HEK293 (cell line): ENCODE data around the gene NUCKS1.
A peak's percentile ranks its signal among the peaks of the same experiment; 100 is the strongest.

Experiments used
- CTCF ChIA-PET: fragments of 350-600 bp; formaldehyde crosslinking; extraction: SDS; loops from one replicate; lab custom pipeline; 2021; ENCODE audit warnings: antibody characterized with exemption; lab: Yijun Ruan, JAX
- POLR2A ChIA-PET: fragments of 300-600 bp; formaldehyde crosslinking; extraction: SDS; loops from one replicate; lab custom pipeline; 2020; ENCODE audit warnings: antibody characterized with exemption, inconsistent platforms; lab: Yijun Ruan, JAX
- H3K27ac ChIP-seq: fragments of 200-500 bp; sonication (Bioruptor generic); 2 replicates; pipeline ENCODE4 v1.5.1; 2014; ENCODE audit warnings: low read depth, low read length, control low read depth, inconsistent platforms; ENCODE audit errors: extremely low read depth
- H3K36me3 ChIP-seq, 2 experiments: fragments of 200-500 bp in 1 of 2; sonication (Bioruptor generic) in 1 of 2; 1 replicate in 1 of 2; 2 replicates in 1 of 2; pipeline ENCODE4 v1.5.1; 2014 to 2017; ENCODE audit warnings: inconsistent platforms in 2 of 2, low read length in 2 of 2; ENCODE audit not compliant: control insufficient read depth in 2 of 2, insufficient read depth in 1 of 2
- H3K4me1 ChIP-seq: fragments of 200-500 bp; sonication (Bioruptor generic); 2 replicates; pipeline ENCODE4 v1.5.1; 2014; ENCODE audit warnings: mild to moderate bottlenecking, low read length, inconsistent platforms; ENCODE audit not compliant: control insufficient read depth, insufficient read depth
- H3K4me3 ChIP-seq: 2 replicates; pipeline ENCODE4 v1.5.1; 2011; ENCODE audit warnings: low read depth, mild to moderate bottlenecking, control low read depth, low read length, moderate library complexity
- H3K9me3 ChIP-seq: fragments of 200-500 bp; sonication (Bioruptor generic); 2 replicates; pipeline ENCODE4 v1.5.1; 2014; ENCODE audit warnings: low read depth, low read length, inconsistent platforms; ENCODE audit not compliant: control insufficient read depth, insufficient read depth
- GLIS2 ChIP-seq: fragments of 450-650 bp; formaldehyde crosslinking; IDR thresholded peaks from 2 replicates; pipeline ENCODE4 v1.5.1; 2016; ENCODE audit warnings: missing biosample characterization, missing genetic modification characterization
- KLF1 ChIP-seq: fragments of 450-650 bp; formaldehyde crosslinking; IDR thresholded peaks from 2 replicates; pipeline ENCODE4 v1.5.1; 2016; ENCODE audit warnings: missing biosample characterization, missing genetic modification characterization
- SCRT1 ChIP-seq: fragments of 450-650 bp; formaldehyde crosslinking; IDR thresholded peaks from 2 replicates; pipeline ENCODE4 v1.5.1; 2016; ENCODE audit warnings: missing biosample characterization, missing genetic modification characterization, borderline replicate concordance
- ZBTB49 ChIP-seq: fragments of 450-650 bp; formaldehyde crosslinking; IDR thresholded peaks from 2 replicates; pipeline ENCODE4 v1.5.1; 2016; ENCODE audit warnings: missing biosample characterization, missing genetic modification characterization, low read depth
- ZEB2 ChIP-seq: fragments of 450-650 bp; formaldehyde crosslinking; IDR thresholded peaks from 2 replicates; pipeline ENCODE4 v1.5.1; 2016; ENCODE audit warnings: missing biosample characterization, missing genetic modification characterization
- ZFP3 ChIP-seq: fragments of 450-650 bp; formaldehyde crosslinking; IDR thresholded peaks from 2 replicates; pipeline ENCODE4 v1.5.1; 2016; ENCODE audit warnings: low read depth, missing biosample characterization, missing genetic modification characterization
- ZFP37 ChIP-seq: fragments of 450-650 bp; formaldehyde crosslinking; IDR thresholded peaks from 2 replicates; pipeline ENCODE4 v1.5.1; 2016; ENCODE audit warnings: missing biosample characterization, missing genetic modification characterization
- ZFP41 ChIP-seq: fragments of 450-650 bp; formaldehyde crosslinking; IDR thresholded peaks from 2 replicates; pipeline ENCODE4 v1.5.1; 2016; ENCODE audit warnings: missing biosample characterization, missing genetic modification characterization, borderline replicate concordance
- ZNF157 ChIP-seq: fragments of 450-650 bp; formaldehyde crosslinking; IDR thresholded peaks from 2 replicates; pipeline ENCODE4 v1.5.1; 2016; ENCODE audit warnings: missing biosample characterization, missing genetic modification characterization
- ZNF211 ChIP-seq: fragments of 450-650 bp; formaldehyde crosslinking; IDR thresholded peaks from 2 replicates; pipeline ENCODE4 v1.5.1; 2016; ENCODE audit warnings: low read depth, missing biosample characterization, missing genetic modification characterization
- ZNF292 ChIP-seq: fragments of 450-650 bp; formaldehyde crosslinking; IDR thresholded peaks from 2 replicates; pipeline ENCODE4 v1.5.1; 2016; ENCODE audit warnings: low read depth, missing biosample characterization, missing genetic modification characterization, borderline replicate concordance
- ZNF391 ChIP-seq: fragments of 450-650 bp; formaldehyde crosslinking; IDR thresholded peaks from 2 replicates; pipeline ENCODE4 v1.5.1; 2016; ENCODE audit warnings: low read depth, missing biosample characterization, missing genetic modification characterization, borderline replicate concordance
- ZNF433 ChIP-seq: fragments of 450-650 bp; formaldehyde crosslinking; IDR thresholded peaks from 2 replicates; pipeline ENCODE4 v1.5.1; 2016; ENCODE audit warnings: missing biosample characterization, missing genetic modification characterization, low read depth
- ZNF558 ChIP-seq: fragments of 450-650 bp; formaldehyde crosslinking; IDR thresholded peaks from 2 replicates; pipeline ENCODE4 v1.5.1; 2016; ENCODE audit warnings: missing biosample characterization, missing genetic modification characterization
- ZNF600 ChIP-seq: fragments of 450-650 bp; formaldehyde crosslinking; IDR thresholded peaks from 2 replicates; pipeline ENCODE4 v1.5.1; 2016; ENCODE audit warnings: missing biosample characterization, missing genetic modification characterization
- ZNF664 ChIP-seq: fragments of 450-650 bp; formaldehyde crosslinking; IDR thresholded peaks from 2 replicates; pipeline ENCODE4 v1.5.1; 2016; ENCODE audit warnings: missing biosample characterization, missing genetic modification characterization
- ZSCAN16 ChIP-seq: fragments of 450-650 bp; formaldehyde crosslinking; IDR thresholded peaks from 2 replicates; pipeline ENCODE4 v1.5.1; 2016; ENCODE audit warnings: missing biosample characterization, missing genetic modification characterization
- ZSCAN23 ChIP-seq: fragments of 450-650 bp; formaldehyde crosslinking; IDR thresholded peaks from 2 replicates; pipeline ENCODE4 v1.5.1; 2016; ENCODE audit warnings: missing biosample characterization, missing genetic modification characterization
- TF ChIP-seq, protein P1 (sequence below): IDR thresholded peaks from 2 replicates; pipeline ENCODE4 v1.6.1; 2011; ENCODE audit warnings: mild to moderate bottlenecking, low read depth, low read length, borderline replicate concordance

Gene NUCKS1

GRCh38 chr1:205770618-205771017 lies 20.6 kb upstream of the NUCKS1 start (continued):
- TF ChIP-seq, protein P1, sequence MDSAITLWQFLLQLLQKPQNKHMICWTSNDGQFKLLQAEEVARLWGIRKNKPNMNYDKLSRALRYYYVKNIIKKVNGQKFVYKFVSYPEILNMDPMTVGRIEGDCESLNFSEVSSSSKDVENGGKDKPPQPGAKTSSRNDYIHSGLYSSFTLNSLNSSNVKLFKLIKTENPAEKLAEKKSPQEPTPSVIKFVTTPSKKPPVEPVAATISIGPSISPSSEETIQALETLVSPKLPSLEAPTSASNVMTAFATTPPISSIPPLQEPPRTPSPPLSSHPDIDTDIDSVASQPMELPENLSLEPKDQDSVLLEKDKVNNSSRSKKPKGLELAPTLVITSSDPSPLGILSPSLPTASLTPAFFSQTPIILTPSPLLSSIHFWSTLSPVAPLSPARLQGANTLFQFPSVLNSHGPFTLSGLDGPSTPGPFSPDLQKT, result no peak
- TF ChIP-seq ZEB2 (tag by site-specific recombination), result no peak

GRCh38 chr1:205769641-205770365 lies 19.8 kb upstream of the NUCKS1 start:
- CTCF ChIA-PET, result interaction anchor here (0.7 to 1.7 kb wide), 6 partner anchors 22 to 208 kb away, joined by 3 to 8 read pairs (median 3); no protein-coding TSS in a partner anchor

GRCh38 chr1:205767248-205767647 lies 17.3 kb upstream of the NUCKS1 start:
- Histone ChIP-seq H3K36me3 (peaks cover 0 to 13% of the 10 kb centered on the region in 2 experiments; a peak in 1 of 3 replicates), H3K4me3 (no peak overlapping the region), H3K9me3 (no peaks in the 10 kb centered on the region), H3K4me1 (no peaks in the 10 kb centered on the region), H3K27ac (no peak overlapping the region)
- TF ChIP-seq ZFP41 (tag by site-specific recombination) (no peak), ZBTB49 (tag by site-specific recombination) (no peak), ZNF558 (tag by site-specific recombination) (no peak), SCRT1 (no peak), ZFP3 (no peak), ZFP37 (tag by site-specific recombination) (no peak), ZNF211 (tag by site-specific recombination) (no peak), GLIS2 (tag by site-specific recombination) (no peak), KLF1 (tag by site-specific recombination) (no peak), ZNF157 (tag by site-specific recombination) (no peak), ZNF433 (tag by site-specific recombination) (no peak)
- ChIA-PET CTCF (no interaction called here), POLR2A (no interaction called here)

More at GRCh38 chr1:205769641-205770365, 19.8 kb upstream of the NUCKS1 start:
- Histone ChIP-seq H3K9me3 (no peaks in the 10 kb centered on the region), H3K4me1 (no peaks in the 10 kb centered on the region), H3K4me3 (no peak overlapping the region), H3K36me3 (peaks cover 0 to 13% of the 10 kb centered on the region in 2 experiments; a peak in 1 of 3 replicates), H3K27ac (no peak overlapping the region)
- TF ChIP-seq ZNF600 (tag by site-specific recombination) (peak; percentile 63), ZNF391 (tag by site-specific recombination) (no peak)
- POLR2A ChIA-PET, result interaction anchor here (1.3 kb wide), 1 partner anchor 20 kb away, joined by 4 read pairs; no protein-coding TSS in a partner anchor

GRCh38 chr1:205766570-205766969 lies 16.6 kb upstream of the NUCKS1 start:
- POLR2A ChIA-PET, result interaction anchor here (1.6 to 2.3 kb wide), 2 partner anchors 8 to 17 kb away, joined by 5 to 10 read pairs; partner anchors contain the start of genes NUCKS1 and RAB29
- no peak overlapping the region for H3K4me3 ChIP-seq
- TF ChIP-seq ZSCAN23 (tag by site-specific recombination), result no peak
- peak; percentile 90 for TF ChIP-seq ZNF664 (tag by site-specific recombination)
- TF ChIP-seq ZNF292, result no peak
- no peak for TF ChIP-seq ZSCAN16 (tag by site-specific recombination)
- no peaks in the 10 kb centered on the region for H3K9me3 ChIP-seq
- CTCF ChIA-PET, result no interaction called here
- peaks cover 0 to 13% of the 10 kb centered on the region in 2 experiments; a peak in 1 of 3 replicates for H3K36me3 ChIP-seq
- H3K4me1 ChIP-seq, result no peaks in the 10 kb centered on the region
- no peak overlapping the region for H3K27ac ChIP-seq
